ENCODE results near the gene PKNOX2.

Gene PKNOX2

DNA sequence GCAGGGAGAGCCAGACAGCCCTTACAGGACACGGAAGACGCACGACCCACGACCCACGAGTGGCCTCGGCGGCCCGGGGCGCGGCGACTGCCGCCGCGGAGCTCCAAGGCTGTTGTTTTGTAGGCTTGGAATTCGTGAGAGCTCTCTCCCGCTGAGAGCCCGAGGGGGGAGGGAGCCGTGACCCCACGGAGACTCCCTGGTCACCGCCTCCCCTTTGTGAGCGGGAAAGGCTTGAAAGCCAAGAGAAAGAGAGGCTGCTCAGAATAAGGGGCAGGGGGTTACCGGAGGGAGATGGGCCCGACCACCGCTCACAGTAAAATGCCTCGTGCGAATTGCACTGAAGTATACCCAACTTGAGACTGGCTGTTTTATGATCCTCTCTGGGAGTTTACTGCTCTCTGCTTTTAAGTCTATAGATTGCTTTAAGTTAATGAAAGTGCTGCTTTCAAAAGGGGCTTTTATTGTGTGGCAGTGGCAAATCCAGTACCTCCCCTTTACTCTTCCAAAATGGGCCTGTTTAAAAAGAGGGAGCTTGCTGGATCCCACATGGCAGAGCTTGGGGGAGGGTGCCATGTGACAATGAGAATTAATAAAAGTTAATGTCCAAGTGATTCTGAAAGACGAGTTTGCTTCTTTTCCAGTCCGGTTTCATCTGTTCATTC lies 2.9 kb downstream of the PKNOX2 start:
- no peaks in the 10 kb centered on the region for H3K36me3 ChIP-seq (replicated peaks; ENCODE audit: low read depth, low read length)
- H3K4me1 ChIP-seq (ENCODE audit: low read length): no peaks in the 10 kb centered on the region
- H3K9ac ChIP-seq (ENCODE audit: low read length): no peak overlapping the region
- H3K79me2 ChIP-seq (ENCODE audit: low read length): no peaks in the 10 kb centered on the region
- TF ChIP-seq, protein P1, sequence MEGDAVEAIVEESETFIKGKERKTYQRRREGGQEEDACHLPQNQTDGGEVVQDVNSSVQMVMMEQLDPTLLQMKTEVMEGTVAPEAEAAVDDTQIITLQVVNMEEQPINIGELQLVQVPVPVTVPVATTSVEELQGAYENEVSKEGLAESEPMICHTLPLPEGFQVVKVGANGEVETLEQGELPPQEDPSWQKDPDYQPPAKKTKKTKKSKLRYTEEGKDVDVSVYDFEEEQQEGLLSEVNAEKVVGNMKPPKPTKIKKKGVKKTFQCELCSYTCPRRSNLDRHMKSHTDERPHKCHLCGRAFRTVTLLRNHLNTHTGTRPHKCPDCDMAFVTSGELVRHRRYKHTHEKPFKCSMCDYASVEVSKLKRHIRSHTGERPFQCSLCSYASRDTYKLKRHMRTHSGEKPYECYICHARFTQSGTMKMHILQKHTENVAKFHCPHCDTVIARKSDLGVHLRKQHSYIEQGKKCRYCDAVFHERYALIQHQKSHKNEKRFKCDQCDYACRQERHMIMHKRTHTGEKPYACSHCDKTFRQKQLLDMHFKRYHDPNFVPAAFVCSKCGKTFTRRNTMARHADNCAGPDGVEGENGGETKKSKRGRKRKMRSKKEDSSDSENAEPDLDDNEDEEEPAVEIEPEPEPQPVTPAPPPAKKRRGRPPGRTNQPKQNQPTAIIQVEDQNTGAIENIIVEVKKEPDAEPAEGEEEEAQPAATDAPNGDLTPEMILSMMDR (IDR thresholded peaks at IDR 0.05; ENCODE audit: low read depth, low read length): no peak
- no peak overlapping the region for H3K27ac ChIP-seq (ENCODE audit: low read length)
- H3K27me3 ChIP-seq (ENCODE audit: low read depth, low read length): peaks cover 4% of the 10 kb centered on the region
- H2AFZ ChIP-seq (ENCODE audit: low read depth, low read length): no peak overlapping the region
- H4K20me1 ChIP-seq (ENCODE audit: insufficient read depth, low read length): no peaks in the 10 kb centered on the region
- H3K4me3 ChIP-seq (ENCODE audit: low read length): no peak overlapping the region
- no peaks in the 10 kb centered on the region for H3K9me3 ChIP-seq (ENCODE audit: insufficient read depth, low read length)
- no peak overlapping the region for H3K4me2 ChIP-seq (ENCODE audit: low read length)

DNA sequence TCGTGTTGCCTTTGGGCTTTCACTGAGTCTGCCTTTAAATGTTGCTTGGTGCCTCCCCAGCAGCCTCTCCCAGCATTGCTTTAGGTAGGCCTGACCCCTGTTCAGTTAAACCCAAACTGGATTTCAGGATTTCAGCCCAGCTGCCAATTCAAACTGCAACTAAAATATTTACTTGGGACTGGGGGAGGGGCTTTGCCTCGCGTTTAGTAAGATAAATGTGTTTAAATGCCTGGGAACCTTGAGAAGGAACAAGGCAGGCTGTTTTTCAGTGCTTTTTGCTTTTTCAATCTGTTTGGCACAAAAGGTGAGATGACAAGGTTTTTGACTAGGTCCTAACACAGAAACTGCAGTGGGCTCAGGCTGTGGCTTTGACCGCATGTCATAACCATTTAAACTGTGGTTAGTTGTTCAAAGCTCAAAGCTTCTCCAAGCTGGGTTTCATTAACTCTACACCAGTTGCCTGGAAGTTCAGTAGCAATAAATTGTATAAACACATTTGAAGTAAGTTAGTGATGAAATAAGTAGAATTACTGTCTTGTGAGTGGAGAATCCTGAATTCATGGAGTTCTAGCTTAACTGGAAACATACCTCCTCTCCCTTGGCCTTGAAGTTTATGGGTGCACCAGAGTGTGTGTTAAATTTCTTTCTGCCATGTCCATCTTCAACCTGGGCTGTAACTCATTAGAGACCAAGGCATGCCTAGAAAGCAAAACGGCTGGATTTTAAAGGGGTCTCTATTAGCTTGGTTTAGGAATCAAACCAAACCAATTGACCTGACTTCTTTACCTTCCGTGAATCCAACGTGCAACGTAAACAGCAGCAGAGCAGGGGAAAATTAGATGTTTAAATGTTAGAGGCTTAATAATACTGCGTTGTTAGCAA lies 3.6 kb downstream of the PKNOX2 start:
- Histone ChIP-seq H3K4me1 (ENCODE audit: low read length) (no peaks in the 10 kb centered on the region), H3K27me3 (ENCODE audit: low read depth, low read length) (peaks cover 11% of the 10 kb centered on the region), H2AFZ (ENCODE audit: low read depth, low read length) (no peak overlapping the region), H3K4me2 (ENCODE audit: low read length) (no peak overlapping the region), H3K27ac (ENCODE audit: low read length) (no peak overlapping the region), H3K9me3 (ENCODE audit: insufficient read depth, low read length) (no peaks in the 10 kb centered on the region), H3K9ac (ENCODE audit: low read length) (no peak overlapping the region), H4K20me1 (ENCODE audit: insufficient read depth, low read length) (no peaks in the 10 kb centered on the region), H3K36me3 (replicated peaks; ENCODE audit: low read depth, low read length) (no peaks in the 10 kb centered on the region), H3K4me3 (ENCODE audit: low read length) (no peak overlapping the region), H3K79me2 (ENCODE audit: low read length) (no peaks in the 10 kb centered on the region)
- TF ChIP-seq EZH2phosphoT487 (IDR thresholded peaks at IDR 0.05; ENCODE audit: low read depth): no peak
- TF ChIP-seq, protein P1 (IDR thresholded peaks at IDR 0.05; ENCODE audit: low read depth, low read length): no peak

DNA sequence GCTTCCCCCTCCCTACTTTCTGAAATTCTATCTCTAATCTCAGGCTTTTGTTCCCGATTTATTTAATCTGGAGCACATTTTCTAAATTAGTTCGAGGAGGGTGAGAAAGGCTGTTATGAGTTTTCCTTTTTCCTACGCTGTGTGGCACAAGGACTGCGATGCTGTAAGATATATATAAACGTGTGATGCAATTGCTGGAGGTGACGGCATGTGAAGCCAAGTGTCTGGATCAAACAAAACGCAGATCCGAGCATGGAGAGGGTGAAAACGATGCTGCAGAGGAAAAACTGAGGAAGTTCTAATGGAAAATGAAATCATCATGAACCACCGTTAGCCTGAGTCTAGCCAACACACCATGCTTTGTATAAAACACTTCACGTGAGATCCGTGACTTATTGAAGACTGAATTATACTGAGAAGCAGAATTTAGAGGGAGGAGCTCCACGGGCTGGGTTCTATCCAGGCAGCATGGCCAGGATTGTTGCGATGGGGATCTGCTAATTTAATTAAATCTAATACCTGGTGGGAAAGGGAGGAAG lies 4.4 kb downstream of the PKNOX2 start:
- Histone ChIP-seq H4K20me1 (ENCODE audit: insufficient read depth, low read length) (no peaks in the 10 kb centered on the region), H3K36me3 (replicated peaks; ENCODE audit: low read depth, low read length) (no peaks in the 10 kb centered on the region), H3K79me2 (ENCODE audit: low read length) (no peaks in the 10 kb centered on the region), H3K4me2 (ENCODE audit: low read length) (no peak overlapping the region), H3K27me3 (ENCODE audit: low read depth, low read length) (peaks cover 19% of the 10 kb centered on the region), H3K27ac (ENCODE audit: low read length) (no peak overlapping the region), H3K9ac (ENCODE audit: low read length) (no peak overlapping the region), H2AFZ (ENCODE audit: low read depth, low read length) (no peak overlapping the region), H3K4me3 (ENCODE audit: low read length) (no peak overlapping the region), H3K9me3 (ENCODE audit: insufficient read depth, low read length) (no peaks in the 10 kb centered on the region), H3K4me1 (ENCODE audit: low read length) (no peaks in the 10 kb centered on the region)
- TF ChIP-seq, protein P1 (IDR thresholded peaks at IDR 0.05; ENCODE audit: low read depth, low read length): no peak
- no peak for TF ChIP-seq EZH2phosphoT487 (IDR thresholded peaks at IDR 0.05; ENCODE audit: low read depth)

DNA sequence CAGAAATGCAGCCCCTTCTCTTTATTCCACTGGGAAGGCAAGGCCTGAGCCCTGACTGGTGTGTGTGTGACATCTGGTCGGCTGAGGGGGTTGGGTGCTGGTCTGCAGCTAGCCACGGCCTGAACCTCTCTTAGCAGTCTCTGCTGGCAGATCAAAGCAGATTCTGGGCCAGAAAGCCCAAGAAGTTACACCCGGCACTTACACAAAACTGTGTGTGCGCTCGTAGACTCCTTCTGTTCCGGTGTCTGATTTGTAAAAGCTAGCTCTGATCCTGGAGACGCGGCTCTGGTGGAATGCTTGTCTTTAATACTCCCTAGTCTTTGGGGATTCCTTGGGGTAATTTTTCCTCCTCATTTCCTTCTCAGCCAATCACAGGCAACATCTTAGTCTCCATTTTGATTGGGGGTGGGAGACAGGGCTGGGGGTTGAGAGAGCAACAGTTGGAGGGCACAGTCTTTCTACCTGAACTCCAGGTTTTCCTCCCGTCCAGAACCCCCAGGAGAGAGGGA lies 5.5 kb downstream of the PKNOX2 start:
- Histone ChIP-seq H3K79me2 (ENCODE audit: low read length) (no peaks in the 10 kb centered on the region), H3K36me3 (replicated peaks; ENCODE audit: low read depth, low read length) (no peaks in the 10 kb centered on the region), H4K20me1 (ENCODE audit: insufficient read depth, low read length) (no peaks in the 10 kb centered on the region), H3K9me3 (ENCODE audit: insufficient read depth, low read length) (no peaks in the 10 kb centered on the region), H3K4me2 (ENCODE audit: low read length) (no peak overlapping the region), H3K27me3 (ENCODE audit: low read depth, low read length) (peaks cover 27% of the 10 kb centered on the region), H3K4me3 (ENCODE audit: low read length) (no peak overlapping the region), H3K9ac (ENCODE audit: low read length) (no peak overlapping the region), H3K27ac (ENCODE audit: low read length) (no peak overlapping the region), H3K4me1 (ENCODE audit: low read length) (no peaks in the 10 kb centered on the region), H2AFZ (ENCODE audit: low read depth, low read length) (no peak overlapping the region)
- TF ChIP-seq, protein P1 (IDR thresholded peaks at IDR 0.05; ENCODE audit: low read depth, low read length): no peak
- TF ChIP-seq EZH2phosphoT487 (IDR thresholded peaks at IDR 0.05; ENCODE audit: low read depth): no peak
